ENCODE measurements around the gene SF3A1. TPM values are rescaled to one million over a fixed set of nuclear protein-coding genes. Genes with fewer than 3 reads are reported as not detected.
"Not testable (repeated sequence)": the region's sequence is repeated elsewhere in the genome, so short reads cannot be mapped to it uniquely, and the experiment has no call there.

The SF3A1 gene
- polyA plus RNA-seq, 4 donors, result 17.6 to 94.1 (median 27.2) TPM

- Histone ChIP-seq H3K4me1 (ENCODE audit: control insufficient read depth in 3 of 3, insufficient read depth in 2 of 3, low read depth in 1 of 3, low read length in 2 of 3) (peaks cover 4 to 31% (median 8%) of the 10 kb centered on the region in 3 donors), H3K36me3 (ENCODE audit: control insufficient read depth in 3 of 3, insufficient read depth in 2 of 3, low read depth in 1 of 3, low read length in 3 of 3) (peaks cover 2 to 49% (median 8%) of the 10 kb centered on the region in 3 donors)
- not testable (repeated sequence) for H3K9me3 ChIP-seq (ENCODE audit: control insufficient read depth in 2 of 2, insufficient read depth in 1 of 2, low read depth in 1 of 2, low read length in 1 of 2); H3K27ac ChIP-seq (ENCODE audit: low read depth in 1 of 3, low read length in 2 of 3); H3K27me3 ChIP-seq (ENCODE audit: control insufficient read depth in 3 of 3, insufficient read depth in 3 of 3, low read length in 3 of 3); H3K4me3 ChIP-seq (ENCODE audit: low read depth in 1 of 3, low read length in 3 of 3); DNase-seq; FAIRE-seq
- WGBS, 3 donors, result 89 to 98% (median 95%) methylated on average over 3 of the region's 3 CpGs
These were observed 44.3 kb upstream of the SF3A1 start for GRCh38 chr22:30401024-30401423.

- H3K4me1 ChIP-seq (ENCODE audit: control insufficient read depth in 3 of 3, insufficient read depth in 2 of 3, low read depth in 1 of 3, low read length in 2 of 3), result peaks cover 4 to 33% (median 6%) of the 10 kb centered on the region in 3 donors
- no peak for FAIRE-seq
These were observed 43.5 kb upstream of the SF3A1 start for GRCh38 chr22:30400159-30400558.

GRCh38 chr22:30399718-30400117 is 43.0 kb upstream of the SF3A1 start:
- no peaks in the 10 kb centered on the region for H3K9me3 ChIP-seq (ENCODE audit: control insufficient read depth in 2 of 2, insufficient read depth in 1 of 2, low read depth in 1 of 2, low read length in 1 of 2)
- WGBS, 3 donors, result 88 to 92% (median 91%) methylated on average over 5 of the region's 5 CpGs
- H3K4me1 ChIP-seq (ENCODE audit: control insufficient read depth in 3 of 3, insufficient read depth in 2 of 3, low read depth in 1 of 3, low read length in 2 of 3), result peaks cover 4 to 33% (median 5%) of the 10 kb centered on the region in 3 donors
- peaks cover 0 to 5% (median 0%) of the 10 kb centered on the region in 3 donors for H3K27me3 ChIP-seq (ENCODE audit: control insufficient read depth in 3 of 3, insufficient read depth in 3 of 3, low read length in 3 of 3)
- H3K4me3 ChIP-seq (ENCODE audit: low read depth in 1 of 3, low read length in 3 of 3), result no peak overlapping the region
- FAIRE-seq (no peak), DNase-seq (no peak)
- H3K36me3 ChIP-seq (ENCODE audit: control insufficient read depth in 3 of 3, insufficient read depth in 2 of 3, low read depth in 1 of 3, low read length in 3 of 3), result peaks cover 0 to 39% (median 8%) of the 10 kb centered on the region in 3 donors
- H3K27ac ChIP-seq (ENCODE audit: low read depth in 1 of 3, low read length in 2 of 3), result no peak overlapping the region

More at GRCh38 chr22:30400159-30400558, 43.5 kb upstream of the SF3A1 start:
- H3K27me3 ChIP-seq (ENCODE audit: control insufficient read depth in 3 of 3, insufficient read depth in 3 of 3, low read length in 3 of 3), result peaks cover 0 to 5% (median 0%) of the 10 kb centered on the region in 3 donors
- no peaks in the 10 kb centered on the region for H3K9me3 ChIP-seq (ENCODE audit: control insufficient read depth in 2 of 2, insufficient read depth in 1 of 2, low read depth in 1 of 2, low read length in 1 of 2)
- DNase-seq, result no peak
- H3K36me3 ChIP-seq (ENCODE audit: control insufficient read depth in 3 of 3, insufficient read depth in 2 of 3, low read depth in 1 of 3, low read length in 3 of 3), result peaks cover 0 to 42% (median 8%) of the 10 kb centered on the region in 3 donors
- no peak overlapping the region for H3K27ac ChIP-seq (ENCODE audit: low read depth in 1 of 3, low read length in 2 of 3)
- 73 to 87% (median 73%) methylated on average over 1 of the region's 1 CpG for WGBS, 3 donors
- H3K4me3 ChIP-seq (ENCODE audit: low read depth in 1 of 3, low read length in 3 of 3), result no peak overlapping the region

- Histone ChIP-seq H3K27me3 (ENCODE audit: control insufficient read depth in 3 of 3, insufficient read depth in 3 of 3, low read length in 3 of 3) (peaks cover 0 to 5% (median 0%) of the 10 kb centered on the region in 3 donors), H3K9me3 (ENCODE audit: control insufficient read depth in 2 of 2, insufficient read depth in 1 of 2, low read depth in 1 of 2, low read length in 1 of 2) (no peaks in the 10 kb centered on the region), H3K4me1 (ENCODE audit: control insufficient read depth in 3 of 3, insufficient read depth in 2 of 3, low read depth in 1 of 3, low read length in 2 of 3) (peaks cover 4 to 28% (median 5%) of the 10 kb centered on the region in 3 donors), H3K27ac (ENCODE audit: low read depth in 1 of 3, low read length in 2 of 3) (peak overlapping the region in 1 of 3 donors; percentile 51), H3K36me3 (ENCODE audit: control insufficient read depth in 3 of 3, insufficient read depth in 2 of 3, low read depth in 1 of 3, low read length in 3 of 3) (peaks cover 0 to 36% (median 8%) of the 10 kb centered on the region in 3 donors), H3K4me3 (ENCODE audit: low read depth in 1 of 3, low read length in 3 of 3) (peak overlapping the region in 1 of 3 donors; percentile 92)
- 53 to 64% (median 58%) methylated on average over 24 to 25 of the region's 25 CpGs for WGBS, 3 donors
- FAIRE-seq (no peak), DNase-seq (no peak)
These were observed 42.3 kb upstream of the SF3A1 start for GRCh38 chr22:30398685-30399680.

GRCh38 chr22:30397656-30398635 is 41.3 kb upstream of the SF3A1 start:
- H3K4me3 ChIP-seq (ENCODE audit: low read depth in 1 of 3, low read length in 3 of 3), result peak overlapping the region; percentile 51 to 92 (median 80)
- 15 to 25% (median 23%) methylated on average over 11 of the region's 11 CpGs for WGBS, 3 donors
- FAIRE-seq (no peak), DNase-seq (peak in 1 of 2 donors; percentile 42)
- no peaks in the 10 kb centered on the region for H3K9me3 ChIP-seq (ENCODE audit: control insufficient read depth in 2 of 2, insufficient read depth in 1 of 2, low read depth in 1 of 2, low read length in 1 of 2)
- H3K36me3 ChIP-seq (ENCODE audit: control insufficient read depth in 3 of 3, insufficient read depth in 2 of 3, low read depth in 1 of 3, low read length in 3 of 3), result peaks cover 0 to 30% (median 8%) of the 10 kb centered on the region in 3 donors
- peak overlapping the region in 2 of 3 donors; percentile 29 to 73 for H3K27ac ChIP-seq (ENCODE audit: low read depth in 1 of 3, low read length in 2 of 3)
- H3K4me1 ChIP-seq (ENCODE audit: control insufficient read depth in 3 of 3, insufficient read depth in 2 of 3, low read depth in 1 of 3, low read length in 2 of 3), result peaks cover 3 to 28% (median 4%) of the 10 kb centered on the region in 3 donors
- H3K27me3 ChIP-seq (ENCODE audit: control insufficient read depth in 3 of 3, insufficient read depth in 3 of 3, low read length in 3 of 3), result peaks cover 0 to 5% (median 0%) of the 10 kb centered on the region in 3 donors

- WGBS, 3 donors, result 0 to 1% (median 1%) methylated on average over 37 to 56 of the region's 56 CpGs
- Histone ChIP-seq H3K4me1 (ENCODE audit: control insufficient read depth in 3 of 3, insufficient read depth in 2 of 3, low read depth in 1 of 3, low read length in 2 of 3) (peaks cover 2 to 31% (median 4%) of the 10 kb centered on the region in 3 donors), H3K36me3 (ENCODE audit: control insufficient read depth in 3 of 3, insufficient read depth in 2 of 3, low read depth in 1 of 3, low read length in 3 of 3) (peaks cover 0 to 21% (median 8%) of the 10 kb centered on the region in 3 donors), H3K27me3 (ENCODE audit: control insufficient read depth in 3 of 3, insufficient read depth in 3 of 3, low read length in 3 of 3) (peaks cover 0 to 5% (median 0%) of the 10 kb centered on the region in 3 donors), H3K4me3 (ENCODE audit: low read depth in 1 of 3, low read length in 3 of 3) (peak within 1 kb of the TSS; percentile 51 to 92 (median 80)), H3K27ac (ENCODE audit: low read depth in 1 of 3, low read length in 2 of 3) (peak within 1 kb of the TSS in 2 of 3 donors; percentile 29 to 73), H3K9me3 (ENCODE audit: control insufficient read depth in 2 of 2, insufficient read depth in 1 of 2, low read depth in 1 of 2, low read length in 1 of 2) (no peaks in the 10 kb centered on the region)
- DNase-seq (peak; percentile 82 to 89), FAIRE-seq (no peak)
These were observed 40.4 kb upstream of the SF3A1 start, which contains the start of gene SEC14L2 for GRCh38 chr22:30396871-30397655. SEC14L2 (plus strand) TSS chr22:30397018; CDS start chr22:30397117, 99 bp downstream.

GRCh38 chr22:30393885-30394284 is 37.2 kb upstream of the SF3A1 start:
- no peak overlapping the region for H3K27ac ChIP-seq (ENCODE audit: low read depth in 1 of 3, low read length in 2 of 3)
- peaks cover 0 to 5% (median 0%) of the 10 kb centered on the region in 3 donors for H3K27me3 ChIP-seq (ENCODE audit: control insufficient read depth in 3 of 3, insufficient read depth in 3 of 3, low read length in 3 of 3)
- no peak for DNase-seq
- H3K9me3 ChIP-seq (ENCODE audit: control insufficient read depth in 2 of 2, insufficient read depth in 1 of 2, low read depth in 1 of 2, low read length in 1 of 2), result peaks cover 0 to 5% of the 10 kb centered on the region in 2 donors
- peaks cover 0 to under 1% (median 0%) of the 10 kb centered on the region in 3 donors for H3K36me3 ChIP-seq (ENCODE audit: control insufficient read depth in 3 of 3, insufficient read depth in 2 of 3, low read depth in 1 of 3, low read length in 3 of 3)
- peaks cover 2 to 30% (median 4%) of the 10 kb centered on the region in 3 donors for H3K4me1 ChIP-seq (ENCODE audit: control insufficient read depth in 3 of 3, insufficient read depth in 2 of 3, low read depth in 1 of 3, low read length in 2 of 3)
- FAIRE-seq, result no peak
- 75 to 81% (median 80%) methylated on average over 2 to 3 of the region's 3 CpGs for WGBS, 3 donors
- H3K4me3 ChIP-seq (ENCODE audit: low read depth in 1 of 3, low read length in 3 of 3), result no peak overlapping the region
